ENCODE measurements around the gene PGLYRP3.

DNA sequence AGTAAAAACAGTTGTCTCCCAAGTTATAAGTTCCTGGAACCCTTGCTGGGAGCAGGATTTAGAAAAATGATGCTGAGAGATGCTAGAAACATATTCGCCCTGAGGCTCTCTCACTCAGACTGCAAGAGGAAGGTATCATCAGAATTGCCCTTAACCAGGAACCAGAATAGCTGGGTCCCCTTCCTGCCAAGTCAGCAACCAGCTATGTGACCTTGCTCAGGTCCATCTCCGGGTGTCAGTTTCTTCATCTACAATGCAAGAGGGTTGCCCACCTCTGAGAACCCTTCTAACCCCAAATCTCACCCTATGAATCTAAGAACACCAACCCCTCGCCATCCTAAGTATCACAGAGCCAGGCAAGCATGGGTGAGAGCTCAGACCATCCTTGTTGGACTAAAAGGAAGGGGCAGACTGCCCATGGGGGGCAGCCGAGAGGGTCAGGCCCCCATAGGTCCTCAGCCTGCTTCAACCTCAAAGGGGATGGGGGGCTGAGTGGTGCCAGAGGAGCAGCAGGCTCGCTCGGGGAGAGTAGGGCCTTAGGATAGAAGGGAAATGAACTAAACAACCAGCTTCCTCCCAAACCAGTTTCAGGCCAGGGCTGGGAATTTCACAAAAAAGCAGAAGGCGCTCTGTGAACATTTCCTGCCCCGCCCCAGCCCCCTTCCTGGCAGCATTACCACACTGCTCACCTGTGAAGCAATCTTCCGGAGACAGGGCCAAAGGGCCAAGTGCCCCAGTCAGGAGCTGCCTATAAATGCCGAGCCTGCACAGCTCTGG lies 44.5 kb upstream of the PGLYRP3 start:
- TF ChIP-seq, protein P1, sequence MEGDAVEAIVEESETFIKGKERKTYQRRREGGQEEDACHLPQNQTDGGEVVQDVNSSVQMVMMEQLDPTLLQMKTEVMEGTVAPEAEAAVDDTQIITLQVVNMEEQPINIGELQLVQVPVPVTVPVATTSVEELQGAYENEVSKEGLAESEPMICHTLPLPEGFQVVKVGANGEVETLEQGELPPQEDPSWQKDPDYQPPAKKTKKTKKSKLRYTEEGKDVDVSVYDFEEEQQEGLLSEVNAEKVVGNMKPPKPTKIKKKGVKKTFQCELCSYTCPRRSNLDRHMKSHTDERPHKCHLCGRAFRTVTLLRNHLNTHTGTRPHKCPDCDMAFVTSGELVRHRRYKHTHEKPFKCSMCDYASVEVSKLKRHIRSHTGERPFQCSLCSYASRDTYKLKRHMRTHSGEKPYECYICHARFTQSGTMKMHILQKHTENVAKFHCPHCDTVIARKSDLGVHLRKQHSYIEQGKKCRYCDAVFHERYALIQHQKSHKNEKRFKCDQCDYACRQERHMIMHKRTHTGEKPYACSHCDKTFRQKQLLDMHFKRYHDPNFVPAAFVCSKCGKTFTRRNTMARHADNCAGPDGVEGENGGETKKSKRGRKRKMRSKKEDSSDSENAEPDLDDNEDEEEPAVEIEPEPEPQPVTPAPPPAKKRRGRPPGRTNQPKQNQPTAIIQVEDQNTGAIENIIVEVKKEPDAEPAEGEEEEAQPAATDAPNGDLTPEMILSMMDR (IDR thresholded peaks at IDR 0.05), result no peak
- TF ChIP-seq POLR2A (IDR thresholded peaks at IDR 0.05), result no peak

Data from tibial nerve (tissue), 3 donors.